Measurements from ENCODE around the gene ARID1A.

DNA sequence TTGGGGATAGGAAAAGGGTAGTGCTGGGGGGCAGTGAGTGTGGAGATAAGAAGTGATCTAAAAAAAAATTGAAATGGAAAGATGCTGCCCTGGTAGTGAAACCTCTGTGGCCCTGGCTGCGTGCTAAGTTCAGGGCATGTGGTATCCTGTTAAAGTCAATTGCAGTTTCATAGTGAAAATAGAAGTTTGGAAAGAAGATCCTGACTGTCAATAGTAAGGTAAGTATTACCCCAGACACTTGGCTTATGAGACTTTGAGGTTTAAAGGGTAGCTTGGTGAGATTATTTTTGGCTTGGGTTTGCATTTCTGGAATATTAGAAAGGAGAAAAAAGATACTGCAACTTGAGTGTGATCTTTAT lies 6.8 kb downstream of the ARID1A start:
- TF ChIP-seq, protein P1, sequence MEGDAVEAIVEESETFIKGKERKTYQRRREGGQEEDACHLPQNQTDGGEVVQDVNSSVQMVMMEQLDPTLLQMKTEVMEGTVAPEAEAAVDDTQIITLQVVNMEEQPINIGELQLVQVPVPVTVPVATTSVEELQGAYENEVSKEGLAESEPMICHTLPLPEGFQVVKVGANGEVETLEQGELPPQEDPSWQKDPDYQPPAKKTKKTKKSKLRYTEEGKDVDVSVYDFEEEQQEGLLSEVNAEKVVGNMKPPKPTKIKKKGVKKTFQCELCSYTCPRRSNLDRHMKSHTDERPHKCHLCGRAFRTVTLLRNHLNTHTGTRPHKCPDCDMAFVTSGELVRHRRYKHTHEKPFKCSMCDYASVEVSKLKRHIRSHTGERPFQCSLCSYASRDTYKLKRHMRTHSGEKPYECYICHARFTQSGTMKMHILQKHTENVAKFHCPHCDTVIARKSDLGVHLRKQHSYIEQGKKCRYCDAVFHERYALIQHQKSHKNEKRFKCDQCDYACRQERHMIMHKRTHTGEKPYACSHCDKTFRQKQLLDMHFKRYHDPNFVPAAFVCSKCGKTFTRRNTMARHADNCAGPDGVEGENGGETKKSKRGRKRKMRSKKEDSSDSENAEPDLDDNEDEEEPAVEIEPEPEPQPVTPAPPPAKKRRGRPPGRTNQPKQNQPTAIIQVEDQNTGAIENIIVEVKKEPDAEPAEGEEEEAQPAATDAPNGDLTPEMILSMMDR (conservative IDR thresholded peaks at IDR 0.05; ENCODE audit: low read length): no peak
- TF ChIP-seq EZH2phosphoT487 (IDR thresholded peaks at IDR 0.05; ENCODE audit: borderline replicate concordance, low read depth, low read length): no peak

Data from OCI-LY7 (cell line).